ENCODE measurements around the gene SUMO4. TPM values are rescaled to one million over a fixed set of nuclear protein-coding genes. Genes with fewer than 3 reads are reported as not detected.

Gene SUMO4
- total RNA-seq, 2 donors from 2014 or later: 1.3 to 1.9 TPM

- no peak overlapping the region for H3K4me3 ChIP-seq (ENCODE audit: low read length)
- 95 to 100% methylated on average over 3 to 5 of the region's 5 CpGs for WGBS, 2 experiments (ENCODE audit: insufficient coverage in 1 of 2, insufficient read length in 1 of 2)
- Mint-ChIP-seq H3K27ac (no peak overlapping the region), H3K36me3 (ENCODE audit: low read depth) (peaks cover 11% of the 10 kb centered on the region), H3K9me3 (no peaks in the 10 kb centered on the region), H3K27me3 (ENCODE audit: insufficient read depth) (no peaks in the 10 kb centered on the region), H3K4me3 (no peak overlapping the region), H3K4me1 (peaks cover 7% of the 10 kb centered on the region)
- peaks cover 3% of the 10 kb centered on the region for H3K4me1 ChIP-seq (ENCODE audit: control insufficient read depth, insufficient read depth, low read length)
- DNase-seq: no peak
- peaks cover 5% of the 10 kb centered on the region for H3K36me3 ChIP-seq (ENCODE audit: control insufficient read depth, insufficient read depth, low read length)
- no peak for TF ChIP-seq CTCF (conservative IDR thresholded peaks at IDR 0.05)
- H3K9me3 ChIP-seq (ENCODE audit: control insufficient read depth, low read length): no peaks in the 10 kb centered on the region
- H3K9ac ChIP-seq (ENCODE audit: extremely low read depth, low read length, poor library complexity, severe bottlenecking): no peak overlapping the region
- H3K27me3 ChIP-seq (ENCODE audit: control insufficient read depth, insufficient read depth, low read length, poor library complexity, severe bottlenecking): no peaks in the 10 kb centered on the region
- no peak overlapping the region for H3K27ac ChIP-seq (ENCODE audit: low read depth, low read length)
These were observed 37.8 kb upstream of the SUMO4 start for GRCh38 chr6:149362289-149362688.

GRCh38 chr6:149363154-149363553 lies 36.9 kb upstream of the SUMO4 start:
- Mint-ChIP-seq H3K36me3 (ENCODE audit: low read depth) (peaks cover 11% of the 10 kb centered on the region), H3K27ac (no peak overlapping the region), H3K27me3 (ENCODE audit: insufficient read depth) (no peaks in the 10 kb centered on the region), H3K4me3 (no peak overlapping the region), H3K4me1 (peaks cover 7% of the 10 kb centered on the region), H3K9me3 (no peaks in the 10 kb centered on the region)
- WGBS, 2 experiments (ENCODE audit: insufficient coverage in 1 of 2, insufficient read length in 1 of 2): 86% methylated on average over 1 of the region's 1 CpG; no CpG with 5 or more reads in 1 of the 2 experiments
- no peaks in the 10 kb centered on the region for H3K9me3 ChIP-seq (ENCODE audit: control insufficient read depth, low read length)
- no peak for DNase-seq
- H3K27me3 ChIP-seq (ENCODE audit: control insufficient read depth, insufficient read depth, low read length, poor library complexity, severe bottlenecking): no peaks in the 10 kb centered on the region
- no peak for TF ChIP-seq CTCF (conservative IDR thresholded peaks at IDR 0.05)
- no peak overlapping the region for H3K4me3 ChIP-seq (ENCODE audit: low read length)
- no peak overlapping the region for H3K27ac ChIP-seq (ENCODE audit: low read depth, low read length)
- H3K36me3 ChIP-seq (ENCODE audit: control insufficient read depth, insufficient read depth, low read length): no peaks in the 10 kb centered on the region
- H3K4me1 ChIP-seq (ENCODE audit: control insufficient read depth, insufficient read depth, low read length): peaks cover 3% of the 10 kb centered on the region
- H3K9ac ChIP-seq (ENCODE audit: extremely low read depth, low read length, poor library complexity, severe bottlenecking): no peak overlapping the region

GRCh38 chr6:149364557-149364956 lies 35.5 kb upstream of the SUMO4 start:
- DNase-seq: no peak
- Histone ChIP-seq H3K27me3 (ENCODE audit: control insufficient read depth, insufficient read depth, low read length, poor library complexity, severe bottlenecking) (no peaks in the 10 kb centered on the region), H3K4me1 (ENCODE audit: control insufficient read depth, insufficient read depth, low read length) (peaks cover 3% of the 10 kb centered on the region), H3K9ac (ENCODE audit: extremely low read depth, low read length, poor library complexity, severe bottlenecking) (no peak overlapping the region), H3K9me3 (ENCODE audit: control insufficient read depth, low read length) (no peaks in the 10 kb centered on the region), H3K27ac (ENCODE audit: low read depth, low read length) (no peak overlapping the region), H3K4me3 (ENCODE audit: low read length) (no peak overlapping the region), H3K36me3 (ENCODE audit: control insufficient read depth, insufficient read depth, low read length) (no peaks in the 10 kb centered on the region)
- Mint-ChIP-seq H3K4me3 (no peak overlapping the region), H3K9me3 (no peaks in the 10 kb centered on the region), H3K4me1 (peaks cover 7% of the 10 kb centered on the region), H3K27ac (no peak overlapping the region), H3K36me3 (ENCODE audit: low read depth) (peaks cover 11% of the 10 kb centered on the region), H3K27me3 (ENCODE audit: insufficient read depth) (no peaks in the 10 kb centered on the region)
- no peak for TF ChIP-seq CTCF (conservative IDR thresholded peaks at IDR 0.05)
- WGBS, 2 experiments (ENCODE audit: insufficient coverage in 1 of 2, insufficient read length in 1 of 2): 98 to 100% methylated on average over 2 of the region's 2 CpGs

Data from endodermal cell (in vitro differentiated cells).